Activated naive CD4-positive, alpha-beta T cell (primary cell): Measurements from ENCODE around the gene WBP1.
A peak's percentile ranks its signal among the peaks of the same experiment; 100 is the strongest.
"Not testable (repeated sequence)": the region's sequence is repeated elsewhere in the genome, so short reads cannot be mapped to it uniquely, and the experiment has no call there.

Experiments used
- DNase-seq, 4 experiments: peaks; one replicate each; lab custom pipeline; 2025; lab: John Stamatoyannopoulos, UW

Gene WBP1

DNA sequence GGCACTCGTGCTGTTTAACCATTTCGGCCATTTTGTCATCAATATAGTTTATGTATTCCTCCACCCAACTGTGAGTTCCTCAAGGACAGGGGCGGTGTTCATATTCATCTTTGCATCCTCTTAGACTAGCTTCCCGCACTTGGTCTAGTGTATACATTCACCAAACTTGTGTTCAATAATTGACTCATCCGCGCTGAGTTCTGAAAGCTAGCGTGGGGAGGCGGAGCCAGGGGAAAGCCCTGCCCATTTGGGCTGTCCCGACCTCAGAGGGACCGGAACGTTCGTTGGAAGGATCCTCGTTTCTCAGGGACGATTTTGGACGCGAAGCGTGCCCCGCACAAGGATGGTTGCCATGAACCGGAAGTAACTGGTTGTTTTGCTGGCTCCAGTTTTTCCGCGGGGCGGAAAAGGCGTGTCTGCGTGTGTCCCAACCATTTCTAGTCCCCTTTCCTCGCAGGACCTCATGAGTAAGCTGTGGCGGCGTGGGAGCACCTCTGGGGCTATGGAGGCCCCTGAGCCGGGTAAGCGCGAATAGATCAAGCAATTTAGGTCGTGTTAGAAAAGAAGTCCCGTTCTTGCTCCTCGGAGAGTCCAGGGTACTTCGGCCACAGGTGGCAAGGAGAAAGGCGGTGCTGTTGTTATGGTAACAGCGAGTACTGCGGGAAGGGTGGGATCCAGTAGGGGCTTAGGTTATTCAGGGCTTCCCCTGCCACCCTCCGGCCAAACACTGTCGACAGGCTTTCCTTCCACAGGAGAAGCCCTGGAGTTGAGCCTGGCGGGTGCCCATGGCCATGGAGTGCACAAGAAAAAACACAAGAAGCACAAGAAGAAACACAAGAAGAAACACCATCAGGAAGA lies 3.4 kb upstream of the WBP1 start, which contains the start of gene INO80B:
TSS of gene INO80B (plus strand) at position 434 of the 858 bp plus-strand sequence. CDS start at position 464, 30 bp downstream.
- DNase-seq: peak; percentile 91 to 94 (median 92)

GRCh38 chr2:74457129-74457548 lies 1.1 kb upstream of the WBP1 start:
- no peak for DNase-seq

DNA sequence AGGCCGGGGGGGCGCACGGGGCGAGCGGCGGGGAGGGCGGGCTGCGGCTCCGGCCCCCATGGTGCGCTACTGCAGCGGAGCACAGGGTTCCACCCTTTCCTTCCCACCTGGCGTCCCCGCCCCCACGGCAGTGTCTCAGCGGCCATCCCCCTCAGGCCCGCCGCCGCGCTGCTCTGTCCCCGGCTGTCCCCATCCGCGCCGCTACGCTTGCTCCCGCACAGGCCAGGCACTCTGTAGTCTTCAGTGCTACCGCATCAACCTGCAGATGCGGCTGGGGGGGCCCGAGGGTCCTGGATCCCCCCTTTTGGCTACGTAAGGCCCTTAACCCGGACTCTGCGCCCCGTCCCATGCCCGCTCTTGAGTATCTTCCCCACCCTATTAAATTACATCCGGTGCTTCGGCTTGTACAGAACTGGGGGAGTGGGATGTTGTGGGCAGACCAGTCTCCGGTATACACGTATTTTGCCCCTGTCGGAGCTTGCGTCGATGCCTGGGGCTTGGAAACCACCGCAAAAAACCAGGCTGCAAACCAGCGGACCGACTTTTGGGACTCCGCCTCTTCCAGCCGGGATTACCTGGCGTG lies 598 bp upstream of the WBP1 start:
- DNase-seq: peak; percentile 49 to 77 (median 68)

- DNase-seq: no peak
Observed at GRCh38 chr2:74458938-74459363, 713 bp downstream of the WBP1 start.

DNA sequence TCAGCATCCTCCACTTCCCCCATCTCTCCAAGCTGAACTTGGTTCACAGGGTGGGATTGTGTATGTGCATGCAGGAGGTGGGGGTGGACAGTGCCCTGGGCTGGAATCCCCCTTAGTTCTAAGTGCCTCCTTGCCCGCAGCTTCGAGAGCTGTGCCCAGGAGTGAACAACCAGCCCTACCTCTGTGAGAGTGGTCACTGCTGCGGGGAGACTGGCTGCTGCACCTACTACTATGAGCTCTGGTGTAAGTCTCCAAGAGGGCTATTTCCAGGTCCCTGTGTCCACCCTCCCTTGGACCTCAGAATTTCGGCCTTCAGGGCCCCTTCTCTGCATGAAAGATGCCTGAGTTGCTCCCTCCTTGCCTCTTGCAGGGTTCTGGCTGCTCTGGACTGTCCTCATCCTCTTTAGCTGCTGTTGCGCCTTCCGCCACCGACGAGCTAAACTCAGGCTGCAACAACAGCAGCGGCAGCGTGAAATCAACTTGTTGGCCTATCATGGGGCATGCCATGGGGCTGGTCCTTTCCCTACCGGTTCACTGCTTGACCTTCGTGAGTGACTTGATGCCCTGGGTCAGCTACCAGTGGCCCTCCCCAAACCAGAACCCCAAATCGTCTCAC lies 1.4 kb downstream of the WBP1 start:
- DNase-seq: not testable (repeated sequence)

DNA sequence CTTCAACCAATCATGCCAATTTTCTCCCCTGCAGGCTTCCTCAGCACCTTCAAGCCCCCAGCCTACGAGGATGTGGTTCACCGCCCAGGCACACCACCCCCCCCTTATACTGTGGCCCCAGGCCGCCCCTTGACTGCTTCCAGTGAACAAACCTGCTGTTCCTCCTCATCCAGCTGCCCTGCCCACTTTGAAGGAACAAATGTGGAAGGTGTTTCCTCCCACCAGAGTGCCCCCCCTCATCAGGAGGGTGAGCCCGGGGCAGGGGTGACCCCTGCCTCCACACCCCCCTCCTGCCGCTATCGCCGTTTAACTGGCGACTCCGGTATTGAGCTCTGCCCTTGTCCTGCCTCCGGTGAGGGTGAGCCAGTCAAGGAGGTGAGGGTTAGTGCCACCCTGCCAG lies 1.9 kb downstream of the WBP1 start:
- DNase-seq: not testable (repeated sequence)

GRCh38 chr2:74461187-74462053 lies 3.2 kb downstream of the WBP1 start:
- DNase-seq: no peak

GRCh38 chr2:74462054-74462785 lies 4.0 kb downstream of the WBP1 start:
- DNase-seq: no peak

- DNase-seq: no peak
Observed at GRCh38 chr2:74462786-74463105, 4.5 kb downstream of the WBP1 start.

DNA sequence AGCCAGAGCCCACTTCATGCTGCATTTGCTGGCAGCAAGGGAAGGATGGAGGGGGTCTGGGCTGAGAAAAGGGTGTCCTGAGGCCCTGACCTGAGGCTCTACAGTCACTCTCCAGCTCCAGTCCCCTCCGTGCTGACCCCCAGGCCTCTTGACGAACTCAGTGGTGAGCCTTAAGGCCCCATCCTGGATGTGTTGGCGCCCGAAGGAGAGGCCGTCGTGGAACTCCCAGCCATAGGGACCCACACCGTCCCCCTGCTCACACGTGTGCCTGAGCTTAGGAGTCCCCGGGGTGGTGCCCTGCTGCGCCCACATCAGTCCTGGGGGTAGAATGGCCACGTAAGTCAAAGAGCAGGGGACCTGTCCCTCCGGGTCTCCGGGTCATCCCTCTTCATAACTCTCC lies 6.2 kb downstream of the WBP1 start:
- no peak for DNase-seq

DNA sequence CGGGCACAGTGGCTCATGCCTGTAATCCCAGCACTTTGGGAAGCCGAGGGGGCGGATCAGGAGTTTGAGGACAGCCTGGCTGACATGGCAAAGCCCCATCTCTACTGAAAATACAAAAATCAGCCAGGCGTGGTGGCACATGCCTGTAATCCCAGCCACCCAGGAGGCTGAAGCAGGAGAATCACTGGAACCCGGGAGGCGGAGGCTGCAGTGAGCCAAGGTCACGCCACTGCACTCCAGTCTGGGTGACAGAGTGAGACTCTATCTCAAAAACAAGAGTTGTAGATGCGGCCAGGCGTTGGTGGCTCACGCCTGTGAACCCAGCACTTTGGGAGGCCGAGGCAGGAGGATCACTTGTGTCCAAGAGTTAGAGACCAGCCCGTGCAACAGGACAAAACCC lies 12.5 kb downstream of the WBP1 start:
- not testable (repeated sequence) for DNase-seq

- no peak for DNase-seq
Observed at GRCh38 chr2:74471332-74472065, 13.3 kb downstream of the WBP1 start.

- peak; percentile 85 to 97 (median 95) for DNase-seq
Observed at GRCh38 chr2:74472086-74472944, 14.1 kb downstream of the WBP1 start, which contains the start of gene MRPL53. Gene MRPL53 (minus strand): TSS chr2:74472680. CDS start chr2:74472660, 20 bp downstream.

GRCh38 chr2:74472945-74473258 lies 14.7 kb downstream of the WBP1 start:
- no peak for DNase-seq

DNA sequence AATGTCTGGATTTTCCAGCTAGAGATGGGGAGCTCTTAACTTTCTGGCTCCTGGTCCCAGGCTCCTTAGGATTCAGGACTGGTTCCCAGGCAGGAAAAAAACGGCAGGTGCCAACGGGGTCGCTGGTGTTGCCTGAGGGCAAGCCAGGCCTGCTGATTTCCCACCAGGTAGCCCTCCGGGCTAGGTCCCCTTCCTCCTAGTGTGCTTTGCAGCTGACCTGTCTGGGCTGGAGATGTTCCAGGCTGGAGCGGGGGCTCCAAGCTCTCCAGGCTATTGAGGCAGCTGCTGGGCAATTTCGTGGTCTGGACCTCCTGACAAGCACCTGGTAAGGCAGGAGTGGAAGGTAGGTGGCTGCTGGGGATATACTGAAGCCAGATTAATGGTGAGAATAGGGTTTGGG lies 16.2 kb downstream of the WBP1 start:
- no peak for DNase-seq

- DNase-seq: no peak
Observed at GRCh38 chr2:74474899-74475298, 16.7 kb downstream of the WBP1 start.

- no peak for DNase-seq
Observed at GRCh38 chr2:74481431-74481830, 23.2 kb downstream of the WBP1 start.

- peak in 2 of 4 experiments; percentile 54 to 61 for DNase-seq
Observed at GRCh38 chr2:74481961-74482800, 23.9 kb downstream of the WBP1 start.
